PC-3 (cell line): ENCODE data around the gene SDK2. TPM values are rescaled to one million over a fixed set of nuclear protein-coding genes. Genes with fewer than 3 reads are reported as not detected.

ENCODE experiments used
- ATAC-seq: fragments of 200-7000 bp; cut with Tn5 transposase; 2 replicates; pipeline ENCODE4 v1.9.1; 2020; ENCODE audit warnings: mild to moderate bottlenecking, moderate library complexity
- BruUV-seq: library from RNA; stranded (reverse); fragments of 400-500 nt; replicated peaks from 2 replicates; lab custom pipeline; 2021; lab: Mats Ljungman, UMichigan
- CTCF ChIA-PET: fragments of 300-600 bp; sonication (Branson Sonifier 250); formaldehyde crosslinking; loops from one replicate; lab custom pipeline; 2022; ENCODE audit warnings: antibody characterized with exemption; lab: Charles Lee
- POLR2A ChIA-PET: fragments of 300-600 bp; sonication (Branson Sonifier 250); formaldehyde crosslinking; loops from one replicate; lab custom pipeline; 2022; ENCODE audit warnings: antibody characterized with exemption; ENCODE audit not compliant: unreplicated experiment; lab: Charles Lee
- DNase-seq: peaks from one replicate; pipeline ENCODE4 v3.0.0-alpha.2; 2015
- H2AFZ ChIP-seq: fragments of 300-600 bp; sonication (generic); 2 replicates; pipeline ENCODE4 v1.6.0; 2016; ENCODE audit warnings: antibody characterized with exemption, low read length
- H3F3A ChIP-seq: fragments of 300-600 bp; sonication (generic); one replicate; pipeline ENCODE4 v1.6.0; 2017; ENCODE audit warnings: antibody characterized with exemption, low read length, control low read depth, mild to moderate bottlenecking; ENCODE audit not compliant: unreplicated experiment
- H3K27ac ChIP-seq: fragments of 300-600 bp; sonication (generic); 2 replicates; pipeline ENCODE4 v1.5.1; 2016; ENCODE audit warnings: mild to moderate bottlenecking, low read length
- H3K27me3 ChIP-seq: fragments of 300-600 bp; sonication (generic); 2 replicates; pipeline ENCODE4 v1.6.1; 2016; ENCODE audit warnings: low read length, mixed read lengths
- H3K36me3 ChIP-seq: fragments of 300-600 bp; sonication (generic); 2 replicates; pipeline ENCODE4 v1.6.1; 2016; ENCODE audit warnings: low read depth, mixed run types, low read length, mixed read lengths
- H3K4me1 ChIP-seq: fragments of 300-600 bp; sonication (generic); 2 replicates; pipeline ENCODE4 v1.5.1; 2016; ENCODE audit warnings: low read length; ENCODE audit not compliant: insufficient read depth
- H3K4me2 ChIP-seq: fragments of 300-600 bp; sonication (generic); 2 replicates; pipeline ENCODE4 v1.6.0; 2016; ENCODE audit warnings: low read length
- H3K4me3 ChIP-seq: fragments of 300-600 bp; sonication (generic); 2 replicates; pipeline ENCODE4 v1.5.1; 2016; ENCODE audit warnings: mild to moderate bottlenecking, low read length, mixed read lengths
- H3K79me2 ChIP-seq: fragments of 300-600 bp; sonication (generic); 2 replicates; pipeline ENCODE4 v1.6.1; 2017; ENCODE audit warnings: low read length, mixed read lengths
- H3K9ac ChIP-seq: fragments of 300-600 bp; sonication (generic); 2 replicates; pipeline ENCODE4 v1.6.0; 2016; ENCODE audit warnings: mild to moderate bottlenecking, low read length
- H3K9me2 ChIP-seq: fragments of 300-600 bp; sonication (generic); replicated peaks from 2 replicates; pipeline ENCODE4 v1.6.1; 2016; ENCODE audit warnings: mixed run types, low read length, mixed read lengths
- H3K9me3 ChIP-seq: fragments of 300-600 bp; sonication (generic); 2 replicates; pipeline ENCODE4 v1.6.1; 2016; ENCODE audit warnings: low read length, mixed read lengths
- H4K20me1 ChIP-seq: fragments of 300-600 bp; sonication (generic); 2 replicates; pipeline ENCODE4 v1.6.1; 2016; ENCODE audit warnings: low read length, mixed read lengths
- EZH2 ChIP-seq: fragments of 300-600 bp; sonication (generic); IDR thresholded peaks from one replicate; pipeline ENCODE4 v1.6.1; 2017; ENCODE audit warnings: antibody characterized with exemption, mild to moderate bottlenecking, low read length; ENCODE audit not compliant: unreplicated experiment
- EZH2phosphoT487 ChIP-seq: fragments of 300-600 bp; sonication (generic); IDR thresholded peaks from 2 replicates; pipeline ENCODE4 v1.6.1; 2018; ENCODE audit warnings: mild to moderate bottlenecking, antibody characterized with exemption, low read length, borderline replicate concordance
- intact Hi-C: fragments of 100-400 bp; cut with micrococcal nuclease; formaldehyde crosslinking; loops from 2 replicates; pipeline ENCODE4 v1.9.0; 2023
- total RNA-seq: library from RNA; depleted of rRNA; stranded (reverse); fragments of >200 nt; gene quantifications from 2 replicates; pipeline ENCODE4 v1.2.3, GENCODE V29; 2014
- TF ChIP-seq, protein P1 (sequence below): fragments of 300-600 bp; sonication (generic); conservative IDR thresholded peaks from 2 replicates; pipeline ENCODE4 v1.5.1; 2017; ENCODE audit warnings: antibody characterized with exemption, low read depth, mild to moderate bottlenecking, low read length

SDK2 gene
- total RNA-seq, 1 experiment from 2014 or later: 0.07 TPM

DNA sequence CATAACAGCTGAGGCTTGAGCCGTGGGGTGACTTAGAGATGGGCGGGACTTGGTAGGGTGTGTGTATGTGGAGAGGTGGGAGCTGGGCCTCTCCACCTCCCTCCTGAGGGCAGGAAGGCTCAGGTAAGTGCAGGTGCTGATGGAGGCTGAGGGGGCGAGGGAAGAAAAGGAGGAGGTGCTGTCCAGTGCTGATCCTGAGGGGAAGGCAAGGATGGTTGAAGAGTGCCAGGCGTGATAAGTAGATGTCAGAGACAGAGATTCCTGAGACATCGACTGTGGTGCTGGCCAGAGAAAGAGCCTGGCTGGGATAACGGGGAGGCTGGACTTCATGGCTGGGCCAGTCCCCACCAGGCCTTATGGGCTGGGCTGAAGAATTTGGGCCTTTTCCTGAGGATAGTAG, 159.1 kb downstream of the SDK2 start:
- BruUV-seq: no TSS peak
- no peak for DNase-seq
- Histone ChIP-seq H3K4me1 (no peaks in the 10 kb centered on the region), H3K9me3 (0 out of 2 replicates have a peak, but pooled peaks cover 9% of the 10 kb centered on the region), H3K27me3 (peaks cover 42% of the 10 kb centered on the region), H3K9ac (no peak overlapping the region), H3K79me2 (no peaks in the 10 kb centered on the region), H3F3A (no peaks in the 10 kb centered on the region), H3K27ac (no peak overlapping the region), H3K4me3 (no peak overlapping the region), H3K36me3 (no peaks in the 10 kb centered on the region), H4K20me1 (no peaks in the 10 kb centered on the region), H3K9me2 (no peaks in the 10 kb centered on the region), H3K4me2 (no peak overlapping the region), H2AFZ (no peak overlapping the region)
- ChIA-PET CTCF (interaction anchor here (0.6 kb wide), 1 partner anchor 53 kb away, joined by 3 read pairs; no protein-coding TSS in a partner anchor), POLR2A (no interaction called here)
- ATAC-seq: no peak
- intact Hi-C loops: no loop called here
- no peak for TF ChIP-seq EZH2
- TF ChIP-seq, protein P1, sequence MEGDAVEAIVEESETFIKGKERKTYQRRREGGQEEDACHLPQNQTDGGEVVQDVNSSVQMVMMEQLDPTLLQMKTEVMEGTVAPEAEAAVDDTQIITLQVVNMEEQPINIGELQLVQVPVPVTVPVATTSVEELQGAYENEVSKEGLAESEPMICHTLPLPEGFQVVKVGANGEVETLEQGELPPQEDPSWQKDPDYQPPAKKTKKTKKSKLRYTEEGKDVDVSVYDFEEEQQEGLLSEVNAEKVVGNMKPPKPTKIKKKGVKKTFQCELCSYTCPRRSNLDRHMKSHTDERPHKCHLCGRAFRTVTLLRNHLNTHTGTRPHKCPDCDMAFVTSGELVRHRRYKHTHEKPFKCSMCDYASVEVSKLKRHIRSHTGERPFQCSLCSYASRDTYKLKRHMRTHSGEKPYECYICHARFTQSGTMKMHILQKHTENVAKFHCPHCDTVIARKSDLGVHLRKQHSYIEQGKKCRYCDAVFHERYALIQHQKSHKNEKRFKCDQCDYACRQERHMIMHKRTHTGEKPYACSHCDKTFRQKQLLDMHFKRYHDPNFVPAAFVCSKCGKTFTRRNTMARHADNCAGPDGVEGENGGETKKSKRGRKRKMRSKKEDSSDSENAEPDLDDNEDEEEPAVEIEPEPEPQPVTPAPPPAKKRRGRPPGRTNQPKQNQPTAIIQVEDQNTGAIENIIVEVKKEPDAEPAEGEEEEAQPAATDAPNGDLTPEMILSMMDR: no peak

- H3K9me3 ChIP-seq: 0 out of 2 replicates have a peak, but pooled peaks cover 9% of the 10 kb centered on the region
- no peaks in the 10 kb centered on the region for H3K36me3 ChIP-seq
- H3K9ac ChIP-seq: no peak overlapping the region
- ATAC-seq (no peak), DNase-seq (no peak)
- POLR2A ChIA-PET: no interaction called here
- intact Hi-C loops: no loop called here
- no peaks in the 10 kb centered on the region for H3K79me2 ChIP-seq
- H3K4me3 ChIP-seq: no peak overlapping the region
- no peak overlapping the region for H3K4me2 ChIP-seq
- no peaks in the 10 kb centered on the region for H3F3A ChIP-seq
- CTCF ChIA-PET: no interaction called here
- H3K4me1 ChIP-seq: no peaks in the 10 kb centered on the region
- no peak overlapping the region for H2AFZ ChIP-seq
- peaks cover 46% of the 10 kb centered on the region for H3K27me3 ChIP-seq
- no peaks in the 10 kb centered on the region for H3K9me2 ChIP-seq
- H3K27ac ChIP-seq: no peak overlapping the region
- no TSS peak for BruUV-seq
- TF ChIP-seq EZH2phosphoT487: no peak
- TF ChIP-seq, protein P1: no peak
- TF ChIP-seq EZH2: no peak
- no peaks in the 10 kb centered on the region for H4K20me1 ChIP-seq
Measured at GRCh38 chr17:73482894-73483293, 161.4 kb downstream of the SDK2 start.

DNA sequence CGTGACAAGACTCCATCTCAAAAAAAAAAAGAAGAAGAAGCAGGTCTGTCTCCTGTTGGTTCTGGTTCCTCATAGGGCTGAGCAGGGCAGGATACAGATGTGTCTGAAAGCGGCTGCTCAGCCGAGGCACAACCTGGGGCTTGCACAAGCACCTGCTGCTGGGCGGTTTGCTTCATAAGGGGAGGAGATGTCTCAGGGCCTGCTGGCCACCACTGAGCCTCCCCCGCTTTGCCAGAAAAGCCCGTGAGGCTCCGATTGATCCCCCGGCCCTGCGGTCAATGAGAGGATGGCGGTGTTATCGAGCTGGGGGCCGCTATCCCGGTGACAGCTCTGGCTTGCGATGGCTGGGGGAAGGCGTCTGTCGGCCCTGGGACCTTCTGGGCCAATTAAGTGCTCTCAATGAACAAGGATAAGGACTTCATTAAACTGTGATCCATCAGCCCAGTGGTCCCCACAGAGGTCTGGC, 162.0 kb downstream of the SDK2 start:
- Histone ChIP-seq H2AFZ (no peak overlapping the region), H3K27me3 (peaks cover 52% of the 10 kb centered on the region), H3K4me3 (no peak overlapping the region), H3K36me3 (no peaks in the 10 kb centered on the region), H4K20me1 (no peaks in the 10 kb centered on the region), H3K9me3 (0 out of 2 replicates have a peak, but pooled peaks cover 9% of the 10 kb centered on the region), H3K4me1 (no peaks in the 10 kb centered on the region), H3K79me2 (no peaks in the 10 kb centered on the region), H3K9ac (no peak overlapping the region), H3K27ac (no peak overlapping the region), H3K9me2 (no peaks in the 10 kb centered on the region), H3F3A (no peaks in the 10 kb centered on the region), H3K4me2 (no peak overlapping the region)
- no TSS peak for BruUV-seq
- intact Hi-C loops: no loop called here
- CTCF ChIA-PET: no interaction called here
- TF ChIP-seq EZH2 (no peak), EZH2phosphoT487 (no peak)
- TF ChIP-seq, protein P1: no peak
- no peak for ATAC-seq
- POLR2A ChIA-PET: no interaction called here
- DNase-seq: no peak
